CD14-positive monocyte (primary cell): ENCODE results near the gene SASS6. TPM values are rescaled to one million over a fixed set of nuclear protein-coding genes. Genes with fewer than 3 reads are reported as not detected.

Experiments
- DNase-seq, 3 donors: peaks; one replicate each; pipeline ENCODE4 v3.0.0-alpha.2; 2011 to 2022
- H2AFZ ChIP-seq: 2 replicates; pipeline ENCODE4 v1.6.0; 2012; ENCODE audit warnings: mild to moderate bottlenecking, low read depth, low read length, inconsistent platforms; ENCODE audit not compliant: insufficient read depth, poor library complexity, severe bottlenecking
- H3K27ac ChIP-seq, 2 donors: 1 replicate in 1 of 2; 2 replicates in 1 of 2; pipeline ENCODE4 v1.5.1; 2012 to 2013; ENCODE audit warnings: low read length in 2 of 2, control low read depth in 1 of 2, inconsistent platforms in 1 of 2, low read depth in 1 of 2, mild to moderate bottlenecking in 1 of 2
- H3K27me3 ChIP-seq, 2 donors: one replicate each; pipeline versions ENCODE4 v1.6.0 to v1.6.1; 2011 to 2013; ENCODE audit warnings: low read length in 2 of 2; ENCODE audit not compliant: control insufficient read depth in 2 of 2, insufficient read depth in 2 of 2
- H3K36me3 ChIP-seq, 2 donors: replicated peaks in 1 of 2; 1 replicate in 1 of 2; 2 replicates in 1 of 2; pipeline versions ENCODE4 v1.5.1 to v1.6.1; 2012 to 2013; ENCODE audit warnings: low read length in 2 of 2, control low read depth in 1 of 2, inconsistent platforms in 1 of 2, mild to moderate bottlenecking in 1 of 2; ENCODE audit not compliant: insufficient read depth in 2 of 2, control insufficient read depth in 1 of 2
- H3K4me1 ChIP-seq, 2 donors: 1 replicate in 1 of 2; 2 replicates in 1 of 2; pipeline versions ENCODE4 v1.5.1 to v1.6.1; 2012 to 2013; ENCODE audit warnings: low read length in 2 of 2, control low read depth in 1 of 2, inconsistent platforms in 1 of 2, mild to moderate bottlenecking in 1 of 2, moderate library complexity in 1 of 2; ENCODE audit not compliant: insufficient read depth in 2 of 2, control insufficient read depth in 1 of 2
- H3K4me2 ChIP-seq: replicated peaks from 2 replicates; pipeline ENCODE3; 2012; ENCODE audit warnings: low read length, moderate library complexity, mild to moderate bottlenecking; ENCODE audit not compliant: poor library complexity, severe bottlenecking; ENCODE audit errors: extremely low read depth
- H3K4me3 ChIP-seq, 3 experiments: fragments of 200-600 bp in 1 of 3; sonication (generic) in 1 of 3; replicated peaks in 1 of 3; 1 replicate in 2 of 3; 2 replicates in 1 of 3; pipeline ENCODE4 v1.5.1; 2011 to 2013; ENCODE audit warnings: low read length in 3 of 3, mild to moderate bottlenecking in 3 of 3, control low read depth in 2 of 3, low read depth in 2 of 3, inconsistent platforms in 1 of 3, moderate library complexity in 1 of 3
- H3K79me2 ChIP-seq: 2 replicates; pipeline ENCODE4 v1.6.0; 2012; ENCODE audit warnings: mild to moderate bottlenecking, control low read depth, inconsistent platforms, low read length, moderate library complexity; ENCODE audit not compliant: insufficient read depth
- H3K9ac ChIP-seq: 2 replicates; pipeline ENCODE4 v1.6.0; 2017; ENCODE audit warnings: low read length, mild to moderate bottlenecking; ENCODE audit not compliant: insufficient read depth, poor library complexity, severe bottlenecking
- H3K9me3 ChIP-seq, 2 donors: replicated peaks in 1 of 2; 1 replicate in 1 of 2; 2 replicates in 1 of 2; pipeline versions ENCODE4 v1.5.1 to v1.6.1; 2012 to 2013; ENCODE audit warnings: low read length in 2 of 2, control low read depth in 1 of 2; ENCODE audit not compliant: control insufficient read depth in 1 of 2, insufficient read depth in 1 of 2
- H4K20me1 ChIP-seq: 2 replicates; pipeline ENCODE4 v1.6.0; 2012; ENCODE audit warnings: mild to moderate bottlenecking, low read length, control low read depth, moderate library complexity; ENCODE audit not compliant: insufficient read depth
- H3K27ac Mint-ChIP-seq, 7 donors: one replicate each; pipeline ENCODE4 v1.8.0; 2020; ENCODE audit warnings: mild to moderate bottlenecking in 7 of 7, mixed read lengths in 7 of 7, moderate library complexity in 6 of 7, inconsistent platforms in 2 of 7
- H3K27me3 Mint-ChIP-seq, 3 donors: one replicate each; pipeline ENCODE4 v1.8.0; 2021 to 2022; ENCODE audit warnings: low read depth in 3 of 3, mild to moderate bottlenecking in 3 of 3, mixed read lengths in 3 of 3, moderate library complexity in 3 of 3, inconsistent platforms in 1 of 3
- H3K36me3 Mint-ChIP-seq, 2 donors: one replicate each; pipeline ENCODE4 v1.8.0; 2020; ENCODE audit warnings: mixed read lengths in 2 of 2, inconsistent platforms in 1 of 2, mild to moderate bottlenecking in 1 of 2
- H3K4me1 Mint-ChIP-seq: one replicate; pipeline ENCODE4 v1.8.0; 2020; ENCODE audit warnings: mild to moderate bottlenecking, mixed read lengths
- H3K4me3 Mint-ChIP-seq, 2 donors: one replicate each; pipeline ENCODE4 v1.8.0; 2020; ENCODE audit warnings: mild to moderate bottlenecking in 2 of 2, mixed read lengths in 2 of 2, moderate library complexity in 1 of 2
- H3K9me3 Mint-ChIP-seq, 7 donors: one replicate each; pipeline ENCODE4 v1.8.0; 2020 to 2022; ENCODE audit warnings: mixed read lengths in 7 of 7, mild to moderate bottlenecking in 6 of 7, moderate library complexity in 6 of 7, inconsistent platforms in 2 of 7
- CTCF ChIP-seq: fragments of 200-600 bp; IDR thresholded peaks from one replicate; pipeline ENCODE4 v1.8.0; 2022; ENCODE audit warnings: antibody characterized with exemption, mild to moderate bottlenecking
- WGBS: methylation state at CpG from one replicate; pipeline ENCODE4 v1.1.5; 2013; ENCODE audit warnings: missing lambda C conversion rate; ENCODE audit not compliant: insufficient coverage; 5-methylcytosine and 5-hydroxymethylcytosine counted together
- intact Hi-C, 2 donors: fragments of 100-400 bp; cut with micrococcal nuclease; formaldehyde crosslinking; loops; one replicate each; pipeline versions ENCODE4 v1.15.0 to v1.15.1; 2023
- polyA plus RNA-seq, 3 donors: library from polyadenylated mRNA; depleted of rRNA in 1 of 3; unstranded in 2 of 3; stranded (reverse) in 1 of 3; fragments of 300-500 nt in 2 of 3; fragments of >200 nt in 1 of 3; fragmentation: Illumina TruSeq in 2 of 3; gene quantifications; 1 replicate in 2 of 3; 2 replicates in 1 of 3; pipeline ENCODE4 v1.2.3, GENCODE V29; 2012 to 2021

SASS6 gene
- polyA plus RNA-seq, 3 donors = 0.53 to 0.98 (median 0.93) TPM

DNA sequence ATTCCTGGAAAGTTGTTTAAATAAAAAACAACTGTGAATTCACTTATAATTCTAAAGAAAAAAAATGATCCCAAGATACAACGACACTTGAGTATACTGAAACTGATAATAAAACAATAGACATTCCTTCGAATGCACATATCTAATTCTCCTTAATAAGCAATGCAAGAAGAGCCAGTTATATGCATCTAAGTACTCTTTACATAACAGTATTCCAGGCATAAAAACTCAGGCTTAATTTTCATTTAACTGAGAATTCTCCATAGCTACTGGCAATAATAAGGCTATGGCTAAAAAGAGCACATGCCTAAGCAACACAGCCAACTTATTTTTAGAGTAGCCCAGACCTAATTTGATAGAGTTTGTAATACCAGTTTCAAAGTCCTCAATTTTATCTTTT lies 31.2 kb downstream of the SASS6 start:
- H3K9me3 ChIP-seq = no peaks in the 10 kb centered on the region
- no peak overlapping the region for H3K27ac Mint-ChIP-seq

DNA sequence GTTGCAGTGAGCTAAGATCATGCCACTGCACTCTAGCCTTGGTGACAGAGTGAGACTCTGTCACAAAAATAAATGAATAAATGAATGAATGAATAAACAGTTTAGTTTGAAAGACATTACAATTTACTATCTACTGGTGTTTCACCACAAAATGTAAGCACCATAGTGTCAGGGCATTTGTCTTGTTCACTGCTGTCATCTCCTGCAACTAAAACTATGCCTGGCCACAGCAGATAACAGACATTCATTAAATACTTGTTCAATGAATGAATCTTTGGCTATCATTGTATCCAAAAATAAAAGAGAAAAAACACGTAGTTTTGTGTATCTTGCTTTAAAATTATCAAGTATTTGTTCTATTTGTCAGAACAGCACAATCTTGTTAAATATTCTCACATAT lies 32.5 kb downstream of the SASS6 start:
- Mint-ChIP-seq H3K4me1 (no peaks in the 10 kb centered on the region), H3K27ac (no peak overlapping the region), H3K9me3 (peaks cover 0 to 2% (median 0%) of the 10 kb centered on the region in 7 donors), H3K4me3 (no peak overlapping the region), H3K27me3 (no peaks in the 10 kb centered on the region), H3K36me3 (peaks cover 44 to 72% of the 10 kb centered on the region in 2 donors)
- no peaks in the 10 kb centered on the region for H3K27me3 ChIP-seq
- no peaks in the 10 kb centered on the region for H4K20me1 ChIP-seq
- peaks cover 27 to 78% of the 10 kb centered on the region in 2 donors for H3K36me3 ChIP-seq
- no peak overlapping the region for H3K27ac ChIP-seq
- H3K9ac ChIP-seq = no peak overlapping the region
- no peaks in the 10 kb centered on the region for H3K4me1 ChIP-seq
- intact Hi-C loops = no loop called here
- H3K4me3 ChIP-seq = no peak overlapping the region
- no CpG with 5 or more reads among the region's 1 CpG for WGBS
- DNase-seq = no peak
- peaks cover 0 to 1% of the 10 kb centered on the region in 2 donors for H3K9me3 ChIP-seq
- H2AFZ ChIP-seq = no peak overlapping the region
- H3K4me2 ChIP-seq = no peak overlapping the region
- H3K79me2 ChIP-seq = no peaks in the 10 kb centered on the region
- no peak for TF ChIP-seq CTCF

More for the DNA sequence above, 31.2 kb downstream of the SASS6 start:
- TF ChIP-seq CTCF = no peak
- Histone ChIP-seq H3K27ac (no peak overlapping the region), H3K4me1 (no peaks in the 10 kb centered on the region), H2AFZ (no peak overlapping the region), H3K79me2 (no peaks in the 10 kb centered on the region), H4K20me1 (no peaks in the 10 kb centered on the region), H3K36me3 (peaks cover 28 to 85% of the 10 kb centered on the region in 2 donors), H3K9ac (no peak overlapping the region), H3K4me2 (no peak overlapping the region), H3K27me3 (no peaks in the 10 kb centered on the region), H3K4me3 (no peak overlapping the region)
- Mint-ChIP-seq H3K4me1 (no peaks in the 10 kb centered on the region), H3K9me3 (peaks cover 0 to 2% (median 0%) of the 10 kb centered on the region in 7 donors), H3K4me3 (no peak overlapping the region), H3K36me3 (peaks cover 43 to 74% of the 10 kb centered on the region in 2 donors), H3K27me3 (no peaks in the 10 kb centered on the region)
- intact Hi-C loops = no loop called here
- no CpG with 5 or more reads among the region's 2 CpGs for WGBS
- DNase-seq = no peak
